ENCODE results near the gene PPFIBP2.

The PPFIBP2 gene

GRCh38 chr11:7484131-7484530 is 29.7 kb upstream of the PPFIBP2 start:
- Histone ChIP-seq H3K9me2 (replicated peaks; ENCODE audit: insufficient read depth, low read length) (no peaks in the 10 kb centered on the region), H3K4me2 (ENCODE audit: low read depth, low read length) (no peak overlapping the region), H4K20me1 (ENCODE audit: insufficient read depth, low read length) (no peaks in the 10 kb centered on the region), H3K36me3 (replicated peaks; ENCODE audit: insufficient read depth, low read length) (no peaks in the 10 kb centered on the region), H2AFZ (ENCODE audit: low read length) (no peak overlapping the region), H3K4me3 (ENCODE audit: low read length) (no peak overlapping the region), H3K9me3 (replicated peaks; ENCODE audit: insufficient read depth, low read length) (no peaks in the 10 kb centered on the region), H3K4me1 (ENCODE audit: low read length) (no peaks in the 10 kb centered on the region), H3K27ac (ENCODE audit: low read length) (no peak overlapping the region), H3K9ac (ENCODE audit: low read length) (no peak overlapping the region), H3K27me3 (replicated peaks; ENCODE audit: insufficient read depth, low read length) (no peaks in the 10 kb centered on the region), H3K79me2 (ENCODE audit: low read length) (no peaks in the 10 kb centered on the region), H3F3A (ENCODE audit: insufficient read depth, low read length) (no peaks in the 10 kb centered on the region)
- no peak for DNase-seq
- TF ChIP-seq, protein P1, sequence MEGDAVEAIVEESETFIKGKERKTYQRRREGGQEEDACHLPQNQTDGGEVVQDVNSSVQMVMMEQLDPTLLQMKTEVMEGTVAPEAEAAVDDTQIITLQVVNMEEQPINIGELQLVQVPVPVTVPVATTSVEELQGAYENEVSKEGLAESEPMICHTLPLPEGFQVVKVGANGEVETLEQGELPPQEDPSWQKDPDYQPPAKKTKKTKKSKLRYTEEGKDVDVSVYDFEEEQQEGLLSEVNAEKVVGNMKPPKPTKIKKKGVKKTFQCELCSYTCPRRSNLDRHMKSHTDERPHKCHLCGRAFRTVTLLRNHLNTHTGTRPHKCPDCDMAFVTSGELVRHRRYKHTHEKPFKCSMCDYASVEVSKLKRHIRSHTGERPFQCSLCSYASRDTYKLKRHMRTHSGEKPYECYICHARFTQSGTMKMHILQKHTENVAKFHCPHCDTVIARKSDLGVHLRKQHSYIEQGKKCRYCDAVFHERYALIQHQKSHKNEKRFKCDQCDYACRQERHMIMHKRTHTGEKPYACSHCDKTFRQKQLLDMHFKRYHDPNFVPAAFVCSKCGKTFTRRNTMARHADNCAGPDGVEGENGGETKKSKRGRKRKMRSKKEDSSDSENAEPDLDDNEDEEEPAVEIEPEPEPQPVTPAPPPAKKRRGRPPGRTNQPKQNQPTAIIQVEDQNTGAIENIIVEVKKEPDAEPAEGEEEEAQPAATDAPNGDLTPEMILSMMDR (IDR thresholded peaks at IDR 0.05; ENCODE audit: low read length): no peak
- TF ChIP-seq EZH2 (optimal IDR thresholded peaks at IDR 0.05; ENCODE audit: low read depth, low read length): no peak
- TF ChIP-seq EZH2phosphoT487 (IDR thresholded peaks at IDR 0.05; ENCODE audit: low read length): no peak

DNA sequence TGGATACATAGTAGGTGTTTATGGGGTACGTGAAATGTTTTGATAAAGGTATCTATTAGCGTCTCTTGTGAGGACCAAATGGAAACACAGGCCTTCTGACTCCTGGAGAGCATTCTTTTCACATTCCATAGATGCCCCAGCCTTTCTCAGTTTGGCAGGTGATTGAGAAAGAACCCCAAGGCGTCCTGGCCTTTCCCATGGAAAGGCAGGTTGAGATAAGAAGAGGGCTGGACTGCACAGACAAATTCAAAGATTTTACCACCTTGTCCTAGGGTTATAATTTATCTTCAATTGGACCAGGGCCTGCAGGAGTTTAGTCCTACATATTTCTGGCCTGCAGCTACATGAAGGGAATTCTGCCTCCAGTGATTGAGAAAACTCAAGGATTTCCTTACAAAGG is 29.2 kb upstream of the PPFIBP2 start:
- H3K36me3 ChIP-seq (replicated peaks; ENCODE audit: insufficient read depth, low read length): no peaks in the 10 kb centered on the region
- H3K4me1 ChIP-seq (ENCODE audit: low read length): no peaks in the 10 kb centered on the region
- H3F3A ChIP-seq (ENCODE audit: insufficient read depth, low read length): no peaks in the 10 kb centered on the region
- H3K4me2 ChIP-seq (ENCODE audit: low read depth, low read length): no peak overlapping the region
- no peaks in the 10 kb centered on the region for H3K9me2 ChIP-seq (replicated peaks; ENCODE audit: insufficient read depth, low read length)
- no peaks in the 10 kb centered on the region for H3K79me2 ChIP-seq (ENCODE audit: low read length)
- H3K4me3 ChIP-seq (ENCODE audit: low read length): no peak overlapping the region
- no peaks in the 10 kb centered on the region for H3K27me3 ChIP-seq (replicated peaks; ENCODE audit: insufficient read depth, low read length)
- no peaks in the 10 kb centered on the region for H3K9me3 ChIP-seq (replicated peaks; ENCODE audit: insufficient read depth, low read length)
- DNase-seq: no peak
- TF ChIP-seq, protein P1 (IDR thresholded peaks at IDR 0.05; ENCODE audit: low read length): no peak
- TF ChIP-seq EZH2 (optimal IDR thresholded peaks at IDR 0.05; ENCODE audit: low read depth, low read length): no peak
- no peak for TF ChIP-seq EZH2phosphoT487 (IDR thresholded peaks at IDR 0.05; ENCODE audit: low read length)
- H3K27ac ChIP-seq (ENCODE audit: low read length): no peak overlapping the region
- H4K20me1 ChIP-seq (ENCODE audit: insufficient read depth, low read length): no peaks in the 10 kb centered on the region
- H2AFZ ChIP-seq (ENCODE audit: low read length): no peak overlapping the region
- no peak overlapping the region for H3K9ac ChIP-seq (ENCODE audit: low read length)

GRCh38 chr11:7485186-7486097 is 28.4 kb upstream of the PPFIBP2 start, which contains the start of gene OLFML1:
Gene OLFML1 (plus strand): TSS chr11:7485506. CDS start chr11:7485876, 370 bp downstream.
- H3K9ac ChIP-seq (ENCODE audit: low read length): no peak within 1 kb of the TSS
- no peak within 1 kb of the TSS for H3K4me2 ChIP-seq (ENCODE audit: low read depth, low read length)
- no peaks in the 10 kb centered on the region for H4K20me1 ChIP-seq (ENCODE audit: insufficient read depth, low read length)
- H3K4me3 ChIP-seq (ENCODE audit: low read length): no peak within 1 kb of the TSS
- H3K27me3 ChIP-seq (replicated peaks; ENCODE audit: insufficient read depth, low read length): no peaks in the 10 kb centered on the region
- DNase-seq: no peak
- H3K9me2 ChIP-seq (replicated peaks; ENCODE audit: insufficient read depth, low read length): no peaks in the 10 kb centered on the region
- H3K79me2 ChIP-seq (ENCODE audit: low read length): no peaks in the 10 kb centered on the region
- no peak for TF ChIP-seq EZH2 (optimal IDR thresholded peaks at IDR 0.05; ENCODE audit: low read depth, low read length)
- no peak within 1 kb of the TSS for H2AFZ ChIP-seq (ENCODE audit: low read length)
- H3K36me3 ChIP-seq (replicated peaks; ENCODE audit: insufficient read depth, low read length): no peaks in the 10 kb centered on the region
- H3K27ac ChIP-seq (ENCODE audit: low read length): no peak within 1 kb of the TSS
- no peaks in the 10 kb centered on the region for H3F3A ChIP-seq (ENCODE audit: insufficient read depth, low read length)
- H3K4me1 ChIP-seq (ENCODE audit: low read length): no peaks in the 10 kb centered on the region
- no peaks in the 10 kb centered on the region for H3K9me3 ChIP-seq (replicated peaks; ENCODE audit: insufficient read depth, low read length)
